Astrocyte (in vitro differentiated cells and primary cell): ENCODE results near the gene TBC1D8.

ENCODE experiments used
- EZH2 ChIP-seq: IDR thresholded peaks from 2 replicates; pipeline ENCODE4 v1.6.1; 2012; ENCODE audit warnings: mild to moderate bottlenecking, low read length, inconsistent platforms; ENCODE audit not compliant: insufficient read depth
- TF ChIP-seq, protein P1 (sequence below): IDR thresholded peaks from 2 replicates; pipeline ENCODE4 v1.5.1; 2011; ENCODE audit warnings: low read depth, mild to moderate bottlenecking, inconsistent platforms, low read length, moderate library complexity; ENCODE audit not compliant: insufficient read depth

DNA sequence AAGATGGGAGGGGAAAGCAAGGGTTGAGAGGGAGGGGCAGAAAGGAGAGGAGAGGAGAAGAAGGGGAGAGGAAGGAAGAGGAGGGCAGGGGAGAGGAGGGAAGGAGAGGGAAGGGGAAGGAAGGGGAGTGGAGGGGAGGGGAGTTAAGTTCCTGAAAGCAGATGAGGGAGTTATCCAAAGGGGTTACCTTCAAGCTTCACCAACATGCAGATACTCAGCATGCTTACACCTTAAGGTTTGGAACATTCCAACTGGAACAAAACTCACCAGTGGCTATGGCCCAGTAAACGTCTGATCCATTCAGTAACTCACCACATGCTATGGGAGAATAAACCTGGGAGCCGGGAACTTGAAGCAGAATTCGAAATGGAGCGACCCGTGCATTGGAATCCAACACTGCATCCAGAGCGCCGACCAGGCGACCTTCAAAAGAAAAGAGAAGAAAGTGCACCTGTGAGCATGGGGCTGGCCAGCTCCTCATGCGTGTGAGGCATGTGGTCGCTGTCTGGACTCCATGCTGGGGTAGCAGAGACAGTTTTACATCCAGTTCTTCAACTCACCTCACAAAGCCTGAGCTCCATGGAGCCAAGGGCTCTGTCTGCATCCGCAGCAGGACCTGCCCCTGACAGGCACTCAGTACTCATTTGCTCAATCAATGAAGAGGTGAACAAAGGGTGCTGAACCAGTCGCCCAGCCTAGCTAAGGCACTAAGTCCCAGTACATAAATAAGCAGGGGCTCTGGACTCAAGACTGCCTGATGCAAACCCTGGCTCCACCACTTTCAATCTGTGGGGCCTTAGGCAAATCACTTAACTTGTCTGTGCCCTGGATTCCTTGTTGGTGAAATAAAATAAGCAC, 61.0 kb downstream of the TBC1D8 start:
- TF ChIP-seq, protein P1, sequence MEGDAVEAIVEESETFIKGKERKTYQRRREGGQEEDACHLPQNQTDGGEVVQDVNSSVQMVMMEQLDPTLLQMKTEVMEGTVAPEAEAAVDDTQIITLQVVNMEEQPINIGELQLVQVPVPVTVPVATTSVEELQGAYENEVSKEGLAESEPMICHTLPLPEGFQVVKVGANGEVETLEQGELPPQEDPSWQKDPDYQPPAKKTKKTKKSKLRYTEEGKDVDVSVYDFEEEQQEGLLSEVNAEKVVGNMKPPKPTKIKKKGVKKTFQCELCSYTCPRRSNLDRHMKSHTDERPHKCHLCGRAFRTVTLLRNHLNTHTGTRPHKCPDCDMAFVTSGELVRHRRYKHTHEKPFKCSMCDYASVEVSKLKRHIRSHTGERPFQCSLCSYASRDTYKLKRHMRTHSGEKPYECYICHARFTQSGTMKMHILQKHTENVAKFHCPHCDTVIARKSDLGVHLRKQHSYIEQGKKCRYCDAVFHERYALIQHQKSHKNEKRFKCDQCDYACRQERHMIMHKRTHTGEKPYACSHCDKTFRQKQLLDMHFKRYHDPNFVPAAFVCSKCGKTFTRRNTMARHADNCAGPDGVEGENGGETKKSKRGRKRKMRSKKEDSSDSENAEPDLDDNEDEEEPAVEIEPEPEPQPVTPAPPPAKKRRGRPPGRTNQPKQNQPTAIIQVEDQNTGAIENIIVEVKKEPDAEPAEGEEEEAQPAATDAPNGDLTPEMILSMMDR, result no peak
- TF ChIP-seq EZH2, result no peak
